ENCODE data around the gene PITHD1.
A peak's percentile ranks its signal among the peaks of the same experiment; 100 is the strongest.
"Not testable (repeated sequence)": the region's sequence is repeated elsewhere in the genome, so short reads cannot be mapped to it uniquely, and the experiment has no call there.

Gene PITHD1

DNA sequence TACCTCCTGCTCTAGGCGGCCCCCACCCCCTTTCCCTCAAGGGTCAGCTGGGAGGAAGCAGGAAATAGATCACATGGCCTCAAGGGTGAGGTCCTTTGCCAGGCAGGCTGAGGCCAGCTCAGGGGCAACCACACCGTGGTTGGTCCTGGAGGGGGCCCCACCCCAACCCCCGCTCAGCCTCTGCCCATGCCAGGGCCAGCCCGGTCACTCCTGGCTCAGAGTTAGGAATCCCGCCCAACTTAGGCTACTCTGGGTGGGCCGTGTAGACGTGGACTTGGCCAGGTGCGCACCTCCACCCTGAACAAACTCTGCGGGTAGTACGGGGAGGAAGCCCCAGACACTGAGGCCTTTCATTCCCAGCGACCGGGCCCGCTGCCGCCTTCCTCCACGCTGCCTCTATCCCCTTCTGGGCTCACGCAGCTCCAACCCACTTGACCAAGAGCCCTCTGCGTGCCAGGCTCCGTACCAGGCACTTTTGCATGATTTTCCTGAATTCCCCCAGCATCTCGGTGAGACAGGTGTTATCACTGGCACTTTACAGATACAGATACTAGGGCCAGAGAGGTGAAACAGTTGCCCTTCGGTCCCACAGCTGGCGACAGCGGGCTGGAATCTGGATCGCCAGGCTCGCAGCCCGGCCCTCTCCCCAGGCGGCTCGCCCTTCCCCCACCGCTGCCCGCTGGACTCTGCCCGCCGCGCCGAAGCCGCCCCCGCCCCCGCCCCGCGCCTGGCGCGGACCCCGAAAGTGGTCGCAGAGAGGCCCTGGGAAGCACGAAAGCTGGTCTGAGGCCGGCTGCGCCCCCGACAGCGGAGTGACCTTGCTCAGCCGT is 21.6 kb downstream of the PITHD1 start:
- DNase-seq = no peak

DNA sequence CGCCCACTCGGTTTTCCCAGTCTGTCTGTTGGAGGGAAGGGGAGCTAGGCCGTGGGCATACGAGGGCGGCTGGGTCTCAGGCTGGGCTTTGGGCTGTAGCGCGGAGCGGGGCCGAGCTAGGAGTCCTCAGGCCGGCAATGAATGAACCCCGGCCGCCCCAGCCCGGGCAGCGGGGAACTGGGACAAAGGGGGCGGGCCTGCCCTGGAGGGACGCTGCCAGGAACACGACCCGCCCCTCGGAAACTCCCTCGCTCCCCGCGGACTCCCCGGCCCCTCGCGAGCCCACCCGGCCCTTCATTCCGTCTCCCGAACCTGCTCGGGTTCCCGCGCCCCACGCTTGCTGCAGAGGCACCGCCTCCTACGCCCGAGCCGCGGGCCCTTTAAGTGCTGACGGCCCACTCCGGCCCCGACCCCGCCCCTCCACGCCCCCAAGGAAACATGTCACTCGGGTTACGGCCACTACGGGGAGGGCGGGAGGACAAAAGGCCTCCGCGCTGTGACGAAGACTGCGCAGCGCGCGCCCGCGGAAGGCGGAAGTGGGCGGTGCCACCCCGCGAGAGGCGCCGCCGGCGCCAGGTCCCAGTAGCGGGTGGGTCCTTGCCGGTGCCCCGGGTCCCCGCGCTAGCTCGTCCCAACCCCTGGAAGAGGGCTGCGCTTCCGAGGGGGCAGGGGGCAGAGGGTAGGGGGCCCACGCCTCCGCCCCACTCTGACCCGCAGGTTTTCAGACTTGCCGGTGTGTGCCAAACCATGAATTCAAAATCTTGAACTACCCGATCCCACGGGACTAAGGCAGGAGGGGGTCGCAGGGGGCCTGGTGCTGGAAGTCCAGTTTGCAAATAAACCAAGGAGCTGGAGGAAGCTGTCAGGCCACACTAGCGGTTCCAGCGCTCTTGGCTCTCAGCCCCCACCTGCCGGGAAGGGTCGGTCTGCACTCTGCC is 22.5 kb downstream of the PITHD1 start, which contains the start of gene GALE:
GALE (minus strand) TSS at position 355 of the 938 bp plus-strand sequence. CDS start 1,747 bp downstream, outside the sequence.
- DNase-seq = peak; percentile 97

DNA sequence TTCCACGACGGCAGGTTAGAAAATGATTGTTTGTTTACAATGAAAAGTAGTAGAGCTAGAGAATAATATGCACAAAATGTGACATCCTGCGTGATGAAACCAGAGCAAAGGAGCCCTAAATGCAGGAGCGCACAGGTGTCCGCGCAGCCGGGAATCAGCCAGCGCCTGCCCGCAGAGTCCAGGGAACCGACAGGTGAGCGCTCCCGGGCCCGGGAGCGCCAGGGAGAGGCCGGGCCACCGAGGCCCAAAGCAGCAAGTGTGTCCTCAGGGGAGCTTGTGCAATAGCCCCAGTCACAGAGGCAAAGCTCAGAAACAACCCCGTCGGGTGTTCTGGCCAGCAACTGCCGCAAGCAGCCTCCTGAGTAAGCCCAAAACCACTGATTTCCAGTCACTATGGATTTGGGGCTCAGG is 23.1 kb downstream of the PITHD1 start:
- DNase-seq = no peak

DNA sequence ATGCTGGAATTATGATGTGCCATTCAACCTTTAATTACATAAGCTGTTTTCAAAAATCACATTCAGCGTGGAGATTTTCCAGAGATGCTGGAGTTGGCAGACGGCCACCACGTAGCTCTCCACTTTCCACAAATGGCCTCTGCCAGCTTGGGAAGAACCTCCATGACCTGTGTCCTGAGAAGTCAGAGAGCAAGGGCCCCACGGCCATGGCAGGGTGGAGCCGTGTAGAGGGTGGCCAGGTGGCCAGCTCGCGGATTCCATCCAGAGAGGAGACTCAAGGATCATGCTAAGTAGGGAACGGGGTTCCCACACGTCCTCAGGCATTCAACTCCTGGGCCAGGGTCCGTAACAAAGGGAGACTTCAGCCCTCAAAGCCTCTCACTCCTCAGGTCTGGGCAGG is 23.7 kb downstream of the PITHD1 start:
- DNase-seq = no peak

DNA sequence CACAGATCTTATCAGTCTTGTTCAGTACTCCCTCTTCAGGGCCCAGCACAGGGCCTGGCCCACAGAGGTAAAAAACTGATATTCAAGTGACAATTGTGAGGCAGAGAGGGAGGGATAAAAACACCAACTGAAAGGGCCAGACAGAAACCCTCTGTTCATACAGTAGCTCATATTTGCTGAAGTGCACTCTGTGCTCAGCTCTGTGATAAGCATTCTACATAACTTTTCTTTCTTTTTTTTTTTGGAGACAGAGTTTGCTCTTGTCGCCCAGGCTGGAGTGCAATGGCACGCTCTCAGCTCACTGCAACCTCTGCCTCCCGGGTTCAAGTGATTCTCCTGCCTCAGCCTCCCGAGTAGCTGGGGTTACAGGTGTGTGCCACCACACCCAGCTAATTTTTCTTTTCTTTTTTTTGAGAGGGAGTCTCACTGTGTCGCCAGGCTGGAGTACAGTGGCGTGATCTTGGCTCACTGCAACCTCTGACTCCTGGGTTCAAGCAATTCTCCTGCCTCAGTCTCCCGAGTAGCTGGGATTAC is 24.7 kb downstream of the PITHD1 start:
- not testable (repeated sequence) for DNase-seq

DNA sequence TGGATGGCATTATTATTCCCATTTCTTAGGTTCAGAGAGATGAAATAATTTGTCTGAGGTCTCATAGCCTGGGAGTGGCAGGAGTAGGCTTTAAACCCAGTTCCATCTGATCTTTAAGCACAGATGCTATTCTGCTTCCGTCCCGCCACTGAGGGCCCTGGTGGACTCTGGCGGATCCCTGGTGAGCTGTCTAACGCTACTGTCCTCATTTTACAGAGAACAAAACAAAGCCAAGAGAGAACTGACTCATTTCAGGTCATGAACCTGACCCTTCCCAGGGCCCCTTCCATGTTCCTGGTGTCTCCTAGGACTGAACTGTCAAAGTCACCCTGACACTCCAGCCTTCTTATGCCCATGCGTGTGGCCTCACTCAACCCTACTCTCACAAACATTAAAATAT is 25.5 kb downstream of the PITHD1 start:
- no peak for DNase-seq

DNA sequence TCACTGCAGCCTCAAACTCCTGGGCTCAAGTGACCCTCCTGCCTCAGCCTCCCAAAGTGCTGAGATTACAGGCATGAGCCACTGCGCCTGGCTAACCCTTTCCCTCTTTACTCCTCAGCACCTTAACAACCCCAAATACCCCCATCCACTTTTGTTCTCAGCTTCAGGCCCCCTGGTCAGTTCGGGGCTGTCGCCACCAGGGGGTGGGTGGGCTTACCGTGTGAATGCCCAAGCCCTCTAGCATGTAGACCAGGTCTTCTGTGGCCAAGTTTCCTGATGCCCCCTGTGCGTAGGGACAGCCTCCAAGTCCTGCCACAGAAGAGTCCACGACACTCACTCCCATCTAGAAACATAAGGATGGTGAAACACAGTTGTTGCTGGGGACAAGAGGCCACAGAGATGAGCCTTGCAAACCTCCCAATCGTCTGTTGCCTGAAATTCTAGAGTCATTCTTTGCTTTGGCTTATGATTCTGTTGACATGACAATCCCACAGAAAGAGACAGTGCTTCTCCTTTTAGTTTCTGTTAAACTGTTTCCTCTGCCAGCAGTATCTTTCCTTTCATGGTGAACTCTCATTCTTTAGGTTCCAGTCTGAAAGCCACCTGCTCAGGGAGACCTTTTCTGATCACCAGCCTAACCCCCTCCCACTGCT is 26.1 kb downstream of the PITHD1 start:
- DNase-seq = no peak

DNA sequence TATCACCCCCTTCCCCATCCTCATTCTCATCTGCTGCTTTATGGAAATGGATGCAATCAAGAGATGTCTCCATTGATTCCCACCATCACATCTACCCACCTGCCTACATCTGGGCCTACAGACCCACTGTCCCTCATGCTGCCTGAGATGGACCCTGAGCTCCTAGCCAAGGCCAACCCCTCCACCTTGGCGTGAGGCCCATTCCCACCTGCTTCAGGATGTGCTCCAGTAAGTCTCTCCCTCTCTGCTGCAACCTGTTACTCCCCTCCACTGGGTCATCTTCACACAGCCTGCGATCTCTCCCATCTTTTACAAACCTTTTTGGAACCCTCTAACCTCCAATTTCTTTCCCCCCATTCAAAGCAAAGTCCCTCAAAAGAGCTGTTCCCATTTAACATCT is 26.8 kb downstream of the PITHD1 start:
- DNase-seq = no peak

DNA sequence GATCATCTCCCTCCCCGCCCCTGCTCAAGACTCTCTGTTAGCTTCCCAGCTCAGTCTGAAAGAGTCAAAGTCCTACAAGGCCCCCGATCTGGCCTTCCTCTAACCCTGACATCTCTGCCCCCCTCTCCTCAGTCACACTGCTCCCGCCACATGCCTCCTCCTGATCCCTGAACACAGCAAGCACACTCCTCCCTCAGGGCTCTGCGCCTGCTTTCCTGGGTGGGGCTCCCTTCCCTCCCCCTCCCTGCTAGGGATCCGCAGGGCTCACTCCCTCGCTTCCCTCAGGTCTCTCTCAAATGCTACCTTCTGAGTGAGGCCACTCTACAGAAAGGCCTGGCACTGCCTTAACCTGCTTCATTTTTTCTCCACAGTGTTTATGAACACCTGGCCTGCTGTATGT is 28.1 kb downstream of the PITHD1 start:
- no peak for DNase-seq

DNA sequence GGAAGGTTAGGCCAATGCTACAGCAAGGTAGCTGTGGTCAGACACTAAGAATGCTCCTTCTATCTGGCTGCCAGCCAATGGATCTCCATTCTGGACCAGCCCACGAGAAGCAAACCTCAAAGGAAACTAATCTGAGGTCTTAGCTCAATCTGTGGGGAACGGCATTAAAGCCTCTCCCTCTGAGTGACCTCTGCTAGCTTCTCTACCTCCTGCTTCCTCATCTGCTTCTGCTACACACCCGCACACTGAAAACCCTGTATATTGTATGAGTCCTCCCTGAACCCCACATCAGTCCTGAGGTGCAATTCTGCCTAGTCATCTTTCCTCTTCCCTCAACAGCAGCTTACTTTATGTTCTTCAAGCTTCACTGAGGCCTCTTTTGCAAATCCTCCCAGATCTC is 29.2 kb downstream of the PITHD1 start:
- DNase-seq = no peak

DNA sequence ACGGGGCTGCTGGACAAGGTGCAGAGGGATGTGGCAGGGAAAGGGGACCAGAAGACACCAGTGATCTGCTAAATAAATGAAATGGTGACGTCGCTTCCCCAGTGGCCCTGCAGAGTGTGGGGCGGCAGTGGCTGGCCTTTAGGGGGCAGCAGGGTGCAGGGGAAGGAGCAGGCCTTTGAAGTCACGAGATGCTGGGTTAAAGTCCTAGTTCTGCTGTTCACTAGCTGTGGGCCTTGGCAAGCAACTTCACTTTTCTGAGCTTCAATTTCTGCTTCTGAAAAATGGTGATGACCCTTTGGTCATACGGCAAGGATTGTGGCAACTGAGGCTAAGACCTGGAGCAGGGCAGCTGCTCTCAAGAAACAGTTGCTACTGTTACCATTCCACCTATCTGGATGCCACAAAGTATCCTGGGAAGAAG is 31.5 kb downstream of the PITHD1 start:
- DNase-seq = peak; percentile 79

DNA sequence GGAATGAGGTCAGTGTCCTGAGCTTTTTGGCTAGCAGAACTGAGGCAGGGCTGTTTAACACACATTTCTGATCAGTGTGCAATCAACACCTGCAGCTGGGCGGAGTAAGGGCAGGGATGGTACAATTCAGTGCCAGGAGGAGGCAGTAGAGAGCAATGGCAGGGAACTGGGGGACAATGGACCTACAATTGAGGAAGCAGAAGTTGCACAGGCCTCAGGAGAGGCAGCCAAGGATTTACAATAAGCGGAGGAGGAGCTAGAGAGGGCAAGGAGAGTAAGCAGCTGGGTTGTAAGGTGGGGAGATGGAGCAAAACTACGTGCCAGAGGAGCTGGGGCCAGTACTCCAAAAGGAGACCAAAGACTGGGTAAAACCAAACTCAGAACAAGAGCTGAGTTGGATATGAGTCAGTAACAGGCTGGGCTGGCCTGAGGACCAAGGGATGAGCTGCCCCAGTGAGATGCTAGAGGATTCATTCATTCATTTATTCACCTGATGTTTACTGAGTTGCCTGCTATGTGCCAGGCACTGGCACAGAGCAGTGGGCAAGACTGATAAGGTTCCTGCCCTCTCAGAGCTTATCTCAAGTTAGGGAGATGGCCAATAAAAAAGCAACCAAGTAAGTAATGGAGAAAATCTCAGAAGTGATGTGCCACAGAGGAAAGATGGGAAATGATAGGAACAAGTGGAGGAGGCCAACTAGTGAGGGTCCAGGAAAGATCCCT is 32.8 kb downstream of the PITHD1 start:
- peak; percentile 56 for DNase-seq

DNA sequence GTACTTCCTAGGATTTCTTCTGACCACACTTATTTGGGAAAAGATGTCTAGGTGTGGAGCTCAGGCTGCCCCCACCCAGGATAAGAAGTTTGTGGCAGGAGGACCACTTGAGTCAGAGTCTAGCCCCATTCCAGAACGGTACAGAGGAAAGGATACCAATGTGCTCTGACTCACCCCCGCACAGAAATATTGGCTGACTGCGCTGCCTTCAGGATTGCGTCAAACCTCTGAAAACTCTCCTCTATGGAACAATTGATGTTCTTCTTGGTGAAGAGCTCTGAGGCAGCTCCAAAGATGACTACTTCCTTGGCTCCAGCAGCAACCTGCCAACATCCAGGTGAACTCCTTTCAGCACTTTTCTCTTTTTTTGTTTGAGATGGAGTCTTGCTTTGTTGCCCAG is 35.8 kb downstream of the PITHD1 start:
- DNase-seq = no peak

DNA sequence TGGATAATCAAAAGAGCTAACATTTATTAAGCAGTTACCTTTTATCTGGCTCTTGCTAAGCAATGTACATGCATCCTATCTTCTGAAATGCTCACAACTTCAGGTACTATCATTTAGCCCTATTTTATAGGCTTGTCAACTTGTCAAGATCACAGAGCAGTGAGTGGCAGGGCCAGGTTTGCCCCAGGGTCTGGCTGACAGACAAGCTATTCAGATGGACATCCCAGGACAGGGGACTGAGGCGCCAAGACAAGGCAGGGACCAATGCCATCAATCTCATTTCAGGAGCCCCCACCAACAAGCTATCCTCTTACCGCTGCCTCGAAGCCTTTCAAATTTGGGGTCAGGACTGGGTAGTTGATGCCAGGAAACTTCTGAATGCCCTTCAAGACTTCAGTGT is 38.1 kb downstream of the PITHD1 start:
- no peak for DNase-seq

DNA sequence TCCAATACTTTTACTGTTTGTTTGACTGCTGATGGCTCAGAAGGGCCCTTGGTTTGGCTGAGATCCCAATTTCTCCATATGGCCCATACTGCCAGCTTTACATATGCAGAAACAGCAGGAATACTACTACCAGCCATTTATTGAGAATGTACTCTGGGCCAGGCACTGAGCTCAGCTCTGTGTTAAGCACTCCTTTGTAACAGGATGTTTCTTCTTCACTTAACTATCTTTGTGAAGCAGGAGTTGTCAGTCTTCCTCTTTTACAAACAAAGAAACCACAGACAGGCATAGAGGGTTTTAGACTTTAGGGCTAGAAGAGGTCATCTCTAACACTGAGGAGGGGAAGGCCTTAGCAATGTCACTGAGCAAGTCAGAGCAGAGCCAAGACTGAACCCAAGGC is 38.7 kb downstream of the PITHD1 start:
- no peak for DNase-seq

DNA sequence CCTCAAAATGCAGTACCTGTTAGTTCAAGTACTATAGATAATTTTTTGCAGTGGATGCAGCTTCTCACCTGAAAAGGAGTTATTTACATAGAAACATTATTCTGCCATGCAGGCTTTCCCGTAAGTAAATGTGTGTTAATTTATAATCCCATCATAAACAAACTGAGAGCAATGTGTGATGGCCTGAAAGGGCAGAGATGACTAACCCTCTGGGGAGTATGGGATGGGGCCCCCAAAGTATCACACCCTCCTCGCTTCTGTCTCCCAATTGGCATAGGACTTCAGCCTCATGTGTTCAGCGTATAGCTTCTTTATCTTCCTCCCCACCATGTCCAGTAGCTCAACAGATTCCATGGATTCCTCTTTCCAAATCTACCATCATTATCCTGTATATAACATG is 39.4 kb downstream of the PITHD1 start:
- no peak for DNase-seq

DNA sequence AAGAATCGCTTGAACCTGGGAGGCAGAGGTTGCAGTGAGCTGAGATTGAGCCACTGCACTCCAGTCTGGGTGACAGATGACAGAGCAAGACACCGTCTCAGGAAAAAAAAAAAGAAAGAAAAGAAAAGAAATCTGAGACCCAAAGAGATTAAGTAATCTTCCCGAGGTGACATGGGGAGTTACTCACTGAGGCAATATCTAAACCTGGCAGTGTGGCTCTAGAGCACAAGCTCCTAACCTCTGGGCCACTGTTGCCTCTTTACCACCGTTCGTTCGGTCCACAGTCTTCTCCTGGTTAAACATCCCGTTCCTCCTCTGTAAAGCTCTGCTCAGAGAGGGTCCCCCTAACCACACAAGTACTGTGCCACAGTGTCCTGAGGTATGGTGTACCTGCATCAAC is 45.5 kb downstream of the PITHD1 start:
- DNase-seq = no peak

DNA sequence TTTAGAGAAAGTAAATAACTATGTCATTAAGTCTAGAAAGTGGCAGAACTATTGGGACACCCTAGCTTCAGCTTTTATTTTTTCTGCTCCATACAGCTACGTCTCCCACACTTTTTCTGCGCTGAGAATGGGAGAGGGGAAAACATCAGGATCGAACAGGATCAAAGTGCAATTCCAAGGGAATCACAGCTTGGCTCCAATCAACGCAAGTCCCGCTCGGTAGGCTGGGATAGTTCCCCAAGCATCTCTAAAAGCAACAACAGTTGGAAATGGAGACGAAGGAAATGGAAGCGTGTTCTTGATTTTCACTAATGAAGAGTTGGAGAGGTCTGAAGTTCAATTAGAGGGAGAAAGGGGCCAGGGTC is 46.5 kb downstream of the PITHD1 start:
- no peak for DNase-seq

DNA sequence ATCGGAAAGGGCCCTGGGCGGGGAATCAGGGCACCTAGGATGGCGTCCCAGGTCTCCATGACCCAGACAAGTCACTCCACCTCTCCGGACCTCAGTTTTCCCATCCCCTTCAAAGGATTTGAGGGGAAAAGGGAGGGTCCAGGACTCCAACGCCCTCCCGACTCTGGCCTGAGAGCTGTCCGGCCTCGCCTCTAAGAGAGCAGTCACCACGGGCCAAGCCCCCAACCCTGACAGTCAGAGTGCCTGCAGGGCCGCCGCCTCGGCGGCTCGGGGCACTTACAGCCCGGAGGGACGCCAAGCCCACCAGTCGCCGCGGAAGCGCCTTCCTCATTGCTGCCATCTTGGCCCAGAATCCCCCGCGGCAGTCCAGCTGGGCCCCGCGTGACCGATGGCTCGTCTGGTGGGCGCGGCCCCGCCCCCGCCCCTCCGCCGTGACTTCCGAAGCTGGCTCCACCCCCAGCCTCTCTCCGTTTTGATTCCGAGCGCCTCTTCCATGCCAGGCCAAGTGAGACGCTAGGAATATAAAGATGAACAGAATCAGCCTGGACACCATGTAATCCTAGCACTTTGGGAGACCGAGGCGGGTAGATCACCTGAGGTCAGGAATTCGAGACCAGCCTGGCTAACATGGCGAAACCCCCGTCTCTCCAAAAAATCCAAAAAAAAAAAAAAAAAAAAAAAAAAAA is 47.0 kb downstream of the PITHD1 start, which contains the start of gene HMGCL:
HMGCL (minus strand) TSS at position 354 of the 686 bp plus-strand sequence; CDS start at position 340, 14 bp downstream.
- DNase-seq = peak; percentile 89

DNA sequence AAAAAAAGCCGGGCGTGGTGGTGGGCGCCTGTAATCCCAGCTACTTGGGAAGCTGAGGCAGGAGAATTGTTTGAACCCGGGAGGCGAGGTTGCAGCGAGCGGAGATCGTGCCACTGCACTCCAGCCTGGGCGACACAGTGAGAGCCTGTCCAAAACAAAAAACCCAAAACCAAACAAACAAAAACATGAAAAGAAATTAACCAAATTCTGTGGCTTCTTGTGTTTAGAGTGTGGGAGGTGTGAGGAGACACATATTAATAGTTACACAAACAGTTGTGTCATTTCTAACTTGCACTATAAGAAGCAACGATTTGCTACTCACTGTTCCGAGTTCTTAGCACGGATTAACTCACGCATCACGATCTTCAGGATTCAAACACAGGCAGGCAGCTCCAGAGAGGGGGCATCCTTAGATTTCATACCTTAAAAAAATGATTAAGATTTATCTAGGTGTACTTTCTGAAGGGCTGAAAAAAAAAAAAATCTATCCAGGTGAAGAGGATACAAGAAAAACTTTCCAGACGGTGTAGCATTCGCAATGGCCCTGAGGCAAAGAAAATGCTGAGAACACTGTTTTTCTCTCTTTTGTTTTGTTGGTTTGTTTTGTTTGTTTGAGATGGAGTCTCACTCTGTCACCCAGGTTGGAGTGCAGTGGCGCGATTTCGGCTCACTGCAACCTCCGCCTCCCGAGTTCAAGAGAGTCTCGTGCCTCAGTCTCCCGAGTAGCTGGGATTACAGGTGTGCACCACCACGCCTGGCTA is 47.7 kb downstream of the PITHD1 start:
- no peak for DNase-seq

DNA sequence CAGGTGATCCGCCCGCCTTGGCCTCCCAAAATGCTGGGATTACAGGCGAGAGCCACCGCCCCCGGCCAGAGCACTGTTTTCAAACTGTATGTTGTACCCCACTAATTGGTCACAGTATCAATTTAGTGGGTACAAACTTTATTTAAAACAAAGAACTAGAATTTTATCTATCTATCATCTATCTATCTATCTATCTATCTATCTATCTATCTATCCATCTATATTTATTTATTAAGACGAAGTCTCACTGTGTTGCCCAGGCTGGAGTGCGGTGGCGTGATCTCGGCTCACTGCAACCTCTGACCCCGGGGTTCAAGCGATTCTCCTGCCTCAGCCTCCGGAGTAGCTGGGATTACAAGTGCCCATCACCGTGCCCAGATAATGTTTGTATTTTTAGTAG is 48.4 kb downstream of the PITHD1 start:
- not testable (repeated sequence) for DNase-seq
